HG03439 (cell line): ENCODE data around the gene PLA2R1.
"Not testable (repeated sequence)": the region's sequence is repeated elsewhere in the genome, so short reads cannot be mapped to it uniquely, and the experiment has no call there.

Source experiments
- ATAC-seq: cut with Tn5 transposase; IDR thresholded peaks from one replicate; pipeline ENCODE4 v1.9.1; 2021; ENCODE audit warnings: mild to moderate bottlenecking, moderate library complexity; ENCODE audit not compliant: unreplicated experiment

Gene PLA2R1

GRCh38 chr2:160063879-160064612, 1.6 kb upstream of the PLA2R1 start:
- no peak for ATAC-seq

GRCh38 chr2:160063271-160063670, 856 bp upstream of the PLA2R1 start:
- ATAC-seq, result no peak

- no peak for ATAC-seq
Measured at GRCh38 chr2:160061944-160062291, 497 bp downstream of the PLA2R1 start.

- ATAC-seq, result no peak
Measured at GRCh38 chr2:160061533-160061932, 882 bp downstream of the PLA2R1 start.

- ATAC-seq, result no peak
Measured at GRCh38 chr2:160060297-160060696, 2.1 kb downstream of the PLA2R1 start.

- ATAC-seq, result no peak
Measured at GRCh38 chr2:160057356-160057755, 5.1 kb downstream of the PLA2R1 start.

GRCh38 chr2:160055726-160056108, 6.7 kb downstream of the PLA2R1 start:
- ATAC-seq, result no peak

- no peak for ATAC-seq
Measured at GRCh38 chr2:160054984-160055725, 7.3 kb downstream of the PLA2R1 start.

- no peak for ATAC-seq
Measured at GRCh38 chr2:160053946-160054345, 8.5 kb downstream of the PLA2R1 start.

GRCh38 chr2:160052531-160052930, 9.9 kb downstream of the PLA2R1 start:
- no peak for ATAC-seq

GRCh38 chr2:160051371-160051800, 11.0 kb downstream of the PLA2R1 start:
- ATAC-seq, result no peak

GRCh38 chr2:160050147-160050546, 12.3 kb downstream of the PLA2R1 start:
- ATAC-seq, result no peak

- no peak for ATAC-seq
Measured at GRCh38 chr2:160045703-160046210, 16.7 kb downstream of the PLA2R1 start.

GRCh38 chr2:160044728-160045127, 17.7 kb downstream of the PLA2R1 start:
- no peak for ATAC-seq

- ATAC-seq, result no peak
Measured at GRCh38 chr2:160043265-160043664, 19.1 kb downstream of the PLA2R1 start.

- ATAC-seq, result no peak
Measured at GRCh38 chr2:160042054-160042453, 20.4 kb downstream of the PLA2R1 start.

- ATAC-seq, result no peak
Measured at GRCh38 chr2:160041091-160041490, 21.3 kb downstream of the PLA2R1 start.

GRCh38 chr2:160039166-160039903, 23.1 kb downstream of the PLA2R1 start:
- ATAC-seq, result no peak

- ATAC-seq, result not testable (repeated sequence)
Measured at GRCh38 chr2:160038662-160039061, 23.8 kb downstream of the PLA2R1 start.

GRCh38 chr2:160036736-160037135, 25.7 kb downstream of the PLA2R1 start:
- no peak for ATAC-seq

- no peak for ATAC-seq
Measured at GRCh38 chr2:160035125-160035524, 27.3 kb downstream of the PLA2R1 start.

- no peak for ATAC-seq
Measured at GRCh38 chr2:160034396-160034795, 28.0 kb downstream of the PLA2R1 start.
